Lung (tissue), 12 donors: ENCODE results near the gene HPSE2. TPM values are rescaled to one million over a fixed set of nuclear protein-coding genes. Genes with fewer than 3 reads are reported as not detected.
A peak's percentile ranks its signal among the peaks of the same experiment; 100 is the strongest.

ENCODE experiments used
- ATAC-seq: fragments of 200-7000 bp; cut with Tn5 transposase; one replicate; pipeline ENCODE4 v1.9.1; 2020; ENCODE audit warnings: moderate number of reproducible peaks; ENCODE audit not compliant: insufficient read depth, low FRiP score
- DNase-seq, 3 donors: peaks; one replicate each; pipeline ENCODE4 v3.0.0-alpha.2; 2013 to 2017
- H3K27ac ChIP-seq, 2 donors: one replicate each; pipeline ENCODE4 v1.5.1; 2013; ENCODE audit warnings: mild to moderate bottlenecking in 2 of 2, moderate library complexity in 2 of 2, control low read depth in 1 of 2, inconsistent platforms in 1 of 2, low read depth in 1 of 2, low read length in 1 of 2
- H3K27me3 ChIP-seq, 3 donors: one replicate each; pipeline ENCODE4 v1.5.1; 2013; ENCODE audit warnings: low read length in 2 of 3; ENCODE audit not compliant: control insufficient read depth in 3 of 3, insufficient read depth in 3 of 3
- H3K36me3 ChIP-seq, 4 donors: one replicate each; pipeline ENCODE4 v1.5.1; 2013; ENCODE audit warnings: low read length in 4 of 4, mild to moderate bottlenecking in 1 of 4, moderate library complexity in 1 of 4; ENCODE audit not compliant: control insufficient read depth in 4 of 4, insufficient read depth in 4 of 4
- H3K4me1 ChIP-seq, 5 donors: one replicate each; pipeline ENCODE4 v1.5.1; 2013; ENCODE audit warnings: low read length in 5 of 5, mild to moderate bottlenecking in 2 of 5, moderate library complexity in 1 of 5; ENCODE audit not compliant: control insufficient read depth in 5 of 5, insufficient read depth in 5 of 5
- H3K4me3 ChIP-seq: one replicate; pipeline ENCODE4 v1.5.1; 2013; ENCODE audit warnings: mild to moderate bottlenecking, control low read depth, moderate library complexity
- H3K9ac ChIP-seq, 2 donors: one replicate each; pipeline ENCODE4 v1.5.1; 2013; ENCODE audit warnings: low read length in 2 of 2, control low read depth in 1 of 2; ENCODE audit not compliant: insufficient read depth in 1 of 2
- H3K9me3 ChIP-seq, 4 donors: one replicate each; pipeline ENCODE4 v1.5.1; 2013; ENCODE audit warnings: low read length in 3 of 4, mild to moderate bottlenecking in 1 of 4, moderate library complexity in 1 of 4; ENCODE audit not compliant: control insufficient read depth in 4 of 4, insufficient read depth in 3 of 4
- CTCF ChIP-seq: IDR thresholded peaks from 2 replicates; pipeline ENCODE4 v1.5.1; 2012; ENCODE audit warnings: mild to moderate bottlenecking; ENCODE audit errors: control extremely low read depth, extremely low read depth
- WGBS, 2 donors: extraction: QIAGEN DNeasy Blood & Tissue Kit; methylation state at CpG; one replicate each; pipeline ENCODE4 v1.1.7; 2013; 5-methylcytosine and 5-hydroxymethylcytosine counted together
- polyA plus RNA-seq, 2 donors: library from polyadenylated mRNA; stranded (reverse); fragments of 200-250 nt; gene quantifications; one replicate each; pipeline ENCODE4 v1.2.1, GENCODE V29; 2013
- total RNA-seq, 2 donors: library from RNA; depleted of rRNA in 1 of 2; stranded (reverse); fragments of >200 nt in 1 of 2; gene quantifications; one replicate each; pipeline ENCODE4 v1.2.1, GENCODE V29; 2014 to 2021
- donor health status: control.
- donor health status: control.
- donor health status: Bipolar disorder and iron deficiency.
- donor health status: healthy.
- donor health status: DM: yes; HTN: yes; CAD: no.

The HPSE2 gene
- total and polyA plus RNA-seq, 4 donors, result 0.32 to 47.3 (median 1.9) TPM

DNA sequence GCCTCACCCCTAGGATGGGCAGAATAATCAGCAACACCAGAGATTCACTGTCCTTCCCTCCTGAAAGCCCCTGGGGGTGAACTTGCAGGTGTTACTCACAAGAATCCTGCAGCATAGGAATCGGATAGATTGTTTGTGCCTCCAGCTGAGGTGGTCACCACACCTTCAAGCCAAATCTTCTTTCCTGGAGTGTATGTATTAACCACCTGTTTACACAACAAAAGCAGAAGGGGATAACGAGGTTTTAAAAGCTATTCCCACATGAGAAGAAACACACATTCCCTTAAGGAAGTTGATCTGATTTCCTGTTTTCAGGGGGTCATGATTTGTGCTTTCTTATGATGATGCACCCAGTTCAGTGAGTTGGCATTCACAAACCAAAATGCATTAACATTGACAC lies 615.1 kb downstream of the HPSE2 start:
- no peak overlapping the region for H3K9ac ChIP-seq
- peaks cover 0 to 24% (median 5%) of the 10 kb centered on the region in 5 donors for H3K4me1 ChIP-seq
- no peaks in the 10 kb centered on the region for H3K27me3 ChIP-seq
- DNase-seq, result no peak
- H3K36me3 ChIP-seq, result no peaks in the 10 kb centered on the region
- H3K27ac ChIP-seq, result no peak overlapping the region
- 52 to 56% methylated on average over 2 of the region's 2 CpGs for WGBS, 2 donors
- H3K9me3 ChIP-seq, result no peaks in the 10 kb centered on the region
- H3K4me3 ChIP-seq, result no peak overlapping the region
- no peak for ATAC-seq
- TF ChIP-seq CTCF, result no peak

DNA sequence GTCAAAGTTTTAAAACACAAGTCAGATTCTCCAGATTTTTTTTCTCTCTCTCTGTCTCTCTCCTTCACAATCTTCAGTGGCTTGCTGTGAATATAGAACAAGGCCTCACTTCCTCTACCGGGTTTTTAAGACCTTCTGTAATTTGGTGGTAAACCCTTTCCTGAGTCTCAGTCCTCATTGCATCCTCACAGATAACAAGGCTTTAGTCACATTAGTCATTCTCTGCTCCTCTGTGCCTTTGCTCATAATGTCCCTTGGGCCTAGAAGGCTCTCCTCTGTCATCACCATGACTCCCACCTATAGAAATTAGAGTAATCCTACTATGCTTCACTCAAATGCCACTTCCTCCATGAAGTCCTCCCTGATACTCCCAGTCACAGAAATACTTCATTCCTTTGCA lies 616.2 kb downstream of the HPSE2 start:
- Histone ChIP-seq H3K27me3 (no peaks in the 10 kb centered on the region), H3K27ac (no peak overlapping the region), H3K36me3 (no peaks in the 10 kb centered on the region), H3K9ac (no peak overlapping the region), H3K9me3 (no peaks in the 10 kb centered on the region), H3K4me1 (peaks cover 0 to 24% (median 5%) of the 10 kb centered on the region in 5 donors), H3K4me3 (no peak overlapping the region)
- TF ChIP-seq CTCF, result no peak
- DNase-seq (no peak), ATAC-seq (no peak)
- WGBS, 2 donors, result 19 to 54% methylated on average over 1 of the region's 1 CpG

GRCh38 chr10:98617906-98618520 lies 617.6 kb downstream of the HPSE2 start:
- 66 to 77% methylated on average over 6 of the region's 6 CpGs for WGBS, 2 donors
- Histone ChIP-seq H3K4me3 (no peak overlapping the region), H3K27ac (no peak overlapping the region), H3K9me3 (no peaks in the 10 kb centered on the region), H3K36me3 (no peaks in the 10 kb centered on the region), H3K4me1 (peaks cover 0 to 24% (median 5%) of the 10 kb centered on the region in 5 donors), H3K27me3 (no peaks in the 10 kb centered on the region), H3K9ac (no peak overlapping the region)
- DNase-seq, result peak; percentile 53 to 87 (median 83)
- ATAC-seq, result no peak
- no peak for TF ChIP-seq CTCF

DNA sequence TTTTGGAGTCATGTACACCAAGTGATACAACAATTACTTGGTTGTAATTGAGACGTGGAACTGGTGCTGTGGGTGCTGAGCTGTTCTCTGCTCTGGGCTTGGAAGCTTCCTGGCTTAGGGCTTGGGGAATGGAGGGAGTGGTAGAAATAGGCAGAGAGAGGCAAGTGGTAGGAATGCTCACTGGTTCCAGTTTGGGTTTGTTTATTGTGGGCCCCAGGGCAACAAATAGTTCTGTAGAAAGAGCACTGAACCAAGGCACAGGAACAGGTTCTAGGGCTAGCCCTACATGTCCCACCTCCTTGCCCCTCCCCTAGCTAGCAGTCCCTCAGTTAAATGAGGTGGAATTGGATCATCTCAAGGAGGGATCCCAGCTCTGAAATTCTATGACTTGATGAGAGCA lies 622.2 kb downstream of the HPSE2 start:
- DNase-seq (no peak), ATAC-seq (no peak)
- no peak for TF ChIP-seq CTCF
- no peaks in the 10 kb centered on the region for H3K27me3 ChIP-seq
- H3K4me3 ChIP-seq, result no peak overlapping the region
- H3K36me3 ChIP-seq, result no peaks in the 10 kb centered on the region
- H3K4me1 ChIP-seq, result peaks cover 0 to 14% (median 0%) of the 10 kb centered on the region in 5 donors
- no peak overlapping the region for H3K9ac ChIP-seq
- H3K27ac ChIP-seq, result no peak overlapping the region
- WGBS, 2 donors, result 94% methylated on average over 1 of the region's 1 CpG
- H3K9me3 ChIP-seq, result peaks cover 0 to under 1% (median 0%) of the 10 kb centered on the region in 4 donors
